Astrocyte (in vitro differentiated cells and primary cell): ENCODE measurements around the gene GATC.

ENCODE experiments used
- CTCF ChIP-seq: IDR thresholded peaks from 2 replicates; pipeline ENCODE4 v1.5.1; 2011; ENCODE audit warnings: low read depth, mild to moderate bottlenecking, inconsistent platforms, low read length, moderate library complexity; ENCODE audit not compliant: insufficient read depth
- EZH2 ChIP-seq: IDR thresholded peaks from 2 replicates; pipeline ENCODE4 v1.6.1; 2012; ENCODE audit warnings: mild to moderate bottlenecking, low read length, inconsistent platforms; ENCODE audit not compliant: insufficient read depth

- TF ChIP-seq CTCF, result no peak
- no peak for TF ChIP-seq EZH2
Measured at GRCh38 chr12:120498870-120499515, 52.7 kb downstream of the GATC start.
